NB4 (cell line): ENCODE measurements around the gene INS.

Source experiments
- MYC ChIP-seq: IDR thresholded peaks from 2 replicates; pipeline ENCODE4 v1.6.1; 2011; ENCODE audit warnings: low read depth, low read length
- POLR2A ChIP-seq: IDR thresholded peaks from 2 replicates; pipeline ENCODE4 v1.6.1; 2011; ENCODE audit warnings: mild to moderate bottlenecking; ENCODE audit not compliant: insufficient read length; ENCODE audit errors: extremely low read depth
- TF ChIP-seq, protein P1 (sequence below): IDR thresholded peaks from one replicate; pipeline ENCODE4 v1.5.1; 2012; ENCODE audit warnings: low read depth, low read length
- TF ChIP-seq, protein P2 (sequence below): IDR thresholded peaks from 2 replicates; pipeline ENCODE4 v1.6.1; 2011; ENCODE audit warnings: low read depth, low read length

DNA sequence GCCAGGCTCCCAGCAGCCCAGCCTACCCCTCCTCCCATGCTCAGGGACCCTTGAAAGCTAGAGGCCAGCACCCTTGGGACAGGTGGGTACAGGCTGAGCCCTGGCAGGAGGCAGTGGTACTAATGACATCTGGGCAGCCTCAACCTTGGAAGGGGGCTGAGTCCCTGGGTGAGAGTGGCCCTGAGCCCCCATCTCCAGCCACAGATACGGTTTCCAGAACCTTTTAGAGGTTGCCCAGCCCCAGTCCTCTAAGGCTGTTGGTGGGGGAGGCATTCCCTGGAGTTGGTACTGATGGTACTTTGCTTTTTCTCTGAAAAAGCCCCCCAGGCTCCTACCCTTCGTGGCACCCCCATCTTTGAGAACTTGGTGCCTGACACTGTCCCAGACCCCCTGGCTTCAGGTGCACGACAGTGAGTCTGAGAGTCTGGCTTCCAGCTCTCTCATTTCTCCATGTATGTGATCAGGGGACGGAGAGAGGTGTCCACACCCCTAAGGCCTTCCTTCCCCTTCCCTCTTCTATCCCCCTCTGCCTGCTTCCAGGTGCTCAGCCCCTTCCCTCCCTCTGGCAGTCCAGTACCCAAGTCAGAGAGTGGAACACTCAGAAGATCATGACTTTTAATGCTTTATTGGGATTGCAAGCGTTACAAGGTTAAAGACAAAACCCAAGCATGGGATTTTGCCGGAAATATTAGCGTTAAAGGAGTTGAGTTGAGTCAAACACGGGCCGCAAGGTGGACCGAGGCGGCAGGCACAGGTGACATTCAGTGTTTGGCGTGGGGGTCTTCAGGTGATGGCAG lies 32.3 kb downstream of the INS start:
- TF ChIP-seq, protein P1, sequence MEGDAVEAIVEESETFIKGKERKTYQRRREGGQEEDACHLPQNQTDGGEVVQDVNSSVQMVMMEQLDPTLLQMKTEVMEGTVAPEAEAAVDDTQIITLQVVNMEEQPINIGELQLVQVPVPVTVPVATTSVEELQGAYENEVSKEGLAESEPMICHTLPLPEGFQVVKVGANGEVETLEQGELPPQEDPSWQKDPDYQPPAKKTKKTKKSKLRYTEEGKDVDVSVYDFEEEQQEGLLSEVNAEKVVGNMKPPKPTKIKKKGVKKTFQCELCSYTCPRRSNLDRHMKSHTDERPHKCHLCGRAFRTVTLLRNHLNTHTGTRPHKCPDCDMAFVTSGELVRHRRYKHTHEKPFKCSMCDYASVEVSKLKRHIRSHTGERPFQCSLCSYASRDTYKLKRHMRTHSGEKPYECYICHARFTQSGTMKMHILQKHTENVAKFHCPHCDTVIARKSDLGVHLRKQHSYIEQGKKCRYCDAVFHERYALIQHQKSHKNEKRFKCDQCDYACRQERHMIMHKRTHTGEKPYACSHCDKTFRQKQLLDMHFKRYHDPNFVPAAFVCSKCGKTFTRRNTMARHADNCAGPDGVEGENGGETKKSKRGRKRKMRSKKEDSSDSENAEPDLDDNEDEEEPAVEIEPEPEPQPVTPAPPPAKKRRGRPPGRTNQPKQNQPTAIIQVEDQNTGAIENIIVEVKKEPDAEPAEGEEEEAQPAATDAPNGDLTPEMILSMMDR: no peak
- TF ChIP-seq POLR2A (no peak), MYC (no peak)
- TF ChIP-seq, protein P2, sequence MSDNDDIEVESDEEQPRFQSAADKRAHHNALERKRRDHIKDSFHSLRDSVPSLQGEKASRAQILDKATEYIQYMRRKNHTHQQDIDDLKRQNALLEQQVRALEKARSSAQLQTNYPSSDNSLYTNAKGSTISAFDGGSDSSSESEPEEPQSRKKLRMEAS: no peak
